GM12878 (cell line): ENCODE measurements around the gene USP34. TPM values are rescaled to one million over a fixed set of nuclear protein-coding genes. Genes with fewer than 3 reads are reported as not detected.

Source experiments
- ATAC-seq: fragments of 200-7000 bp; cut with Tn5 transposase; 3 replicates; pipeline ENCODE4 v1.9.1; 2020; ENCODE audit warnings: mild to moderate bottlenecking, moderate library complexity
- BruUV-seq: library from RNA; stranded (reverse); fragments of 400-500 nt; replicated peaks from 2 replicates; lab custom pipeline; 2021; lab: Mats Ljungman, UMichigan
- CTCF ChIA-PET: fragments of 300-600 bp; sonication (Branson Sonifier 250); formaldehyde crosslinking; extraction: SDS; loops from one replicate; lab custom pipeline; 2021; ENCODE audit warnings: inconsistent platforms; lab: Yijun Ruan, JAX
- POLR2A ChIA-PET: fragments of 350-600 bp; formaldehyde crosslinking; extraction: SDS; loops from one replicate; lab custom pipeline; 2021; ENCODE audit warnings: inconsistent platforms; lab: Charles Lee
- RAD21 ChIA-PET: fragments of 300-600 bp; sonication (Branson Sonifier 250); formaldehyde crosslinking; loops from one replicate; lab custom pipeline; 2023; ENCODE audit warnings: antibody characterized with exemption; ENCODE audit not compliant: unreplicated experiment; lab: Charles Lee
- SMC1A ChIA-PET: fragments of 300-600 bp; sonication (Branson Sonifier 250); formaldehyde crosslinking; loops from one replicate; lab custom pipeline; 2023; ENCODE audit not compliant: unreplicated experiment, uncharacterized antibody; lab: Charles Lee
- DNase-seq: peaks from one replicate; pipeline ENCODE4 v3.0.0-alpha.2; 2011; ENCODE audit warnings: low read depth, low spot score
- FAIRE-seq: peaks from 3 replicates; lab custom pipeline; 2011; peaks lifted over from hg19 to GRCh38; lab: Jason Lieb, UNC
- H2AFZ ChIP-seq: 2 replicates; pipeline ENCODE4 v1.6.0; 2011; ENCODE audit warnings: low read depth, low read length, control low read depth; ENCODE audit not compliant: control insufficient read depth
- H3K27ac ChIP-seq: 2 replicates; pipeline ENCODE4 v1.5.1; 2011; ENCODE audit warnings: control low read depth; ENCODE audit not compliant: control insufficient read depth, insufficient read depth
- H3K27me3 ChIP-seq, 2 experiments: replicated peaks in 1 of 2; 2 replicates each; pipeline versions ENCODE4 v1.6.0 to v1.6.1; 2011; ENCODE audit warnings: low read length in 1 of 2; ENCODE audit not compliant: control insufficient read depth in 2 of 2, insufficient read depth in 2 of 2
- H3K36me3 ChIP-seq, 2 experiments: 2 replicates each; pipeline ENCODE4 v1.5.1; 2011; ENCODE audit warnings: low read length in 1 of 2; ENCODE audit not compliant: control insufficient read depth in 2 of 2, insufficient read depth in 2 of 2
- H3K4me1 ChIP-seq: 2 replicates; pipeline ENCODE4 v1.6.1; 2011; ENCODE audit warnings: mild to moderate bottlenecking, low read length, moderate library complexity, mixed read lengths; ENCODE audit not compliant: control insufficient read depth, insufficient read depth
- H3K4me2 ChIP-seq: 2 replicates; pipeline ENCODE4 v1.6.0; 2011; ENCODE audit warnings: control low read depth; ENCODE audit not compliant: control insufficient read depth, insufficient read depth
- H3K4me3 ChIP-seq: fragments of 200-600 bp; sonication (generic); 2 replicates; pipeline ENCODE4 v1.5.1; 2016
- H3K79me2 ChIP-seq: 2 replicates; pipeline ENCODE4 v1.6.0; 2011; ENCODE audit warnings: low read length; ENCODE audit not compliant: control insufficient read depth, insufficient read depth
- H3K9ac ChIP-seq: 2 replicates; pipeline ENCODE4 v1.8.0; 2011; ENCODE audit warnings: low read length, control low read depth, mixed read lengths; ENCODE audit not compliant: control insufficient read depth, insufficient read depth
- H3K9me3 ChIP-seq: replicated peaks from 3 replicates; pipeline ENCODE4 v1.5.1; 2011; ENCODE audit warnings: mild to moderate bottlenecking, low read length; ENCODE audit not compliant: control insufficient read depth, insufficient read depth
- H4K20me1 ChIP-seq: 2 replicates; pipeline ENCODE4 v1.6.0; 2011; ENCODE audit not compliant: control insufficient read depth, insufficient read depth
- MTA2 ChIP-seq: fragments of 450-650 bp; IDR thresholded peaks from 2 replicates; pipeline ENCODE4 v1.6.1; 2016; ENCODE audit warnings: low read depth, mild to moderate bottlenecking, moderate library complexity
- MYB ChIP-seq: fragments of 150-350 bp; IDR thresholded peaks from 2 replicates; pipeline ENCODE4 v1.6.1; 2014; ENCODE audit warnings: mild to moderate bottlenecking, low read depth, low read length, borderline replicate concordance
- POLR2AphosphoS5 ChIP-seq: IDR thresholded peaks from 2 replicates; pipeline ENCODE4 v1.6.1; 2011; ENCODE audit warnings: mild to moderate bottlenecking, low read length, inconsistent platforms
- SPI1 ChIP-seq: IDR thresholded peaks from 2 replicates; pipeline ENCODE4 v1.6.1; 2011; ENCODE audit warnings: low read depth, mild to moderate bottlenecking, low read length, moderate library complexity, borderline replicate concordance; ENCODE audit not compliant: insufficient read depth
- SUPT20H ChIP-seq: IDR thresholded peaks from 2 replicates; pipeline ENCODE4 v1.6.1; 2011; ENCODE audit warnings: low read depth, mild to moderate bottlenecking, low read length, moderate library complexity, borderline replicate concordance; ENCODE audit not compliant: control insufficient read depth
- USF2 ChIP-seq: IDR thresholded peaks from 2 replicates; pipeline ENCODE4 v1.6.1; 2011; ENCODE audit warnings: low read depth, low read length, improper control_type of control experiment, borderline replicate concordance
- WGBS: methylation state at CpG from one replicate; pipeline ENCODE4 v1.1.6; 2016; ENCODE audit warnings: low lambda C conversion rate; ENCODE audit not compliant: insufficient replicate concordance, insufficient coverage; ENCODE audit errors: missing lambda C conversion rate; 5-methylcytosine and 5-hydroxymethylcytosine counted together
- in situ Hi-C: fragments of 300-500 bp; cut with MboI; formaldehyde crosslinking; loops from 9 replicates; pipeline ENCODE4 v1.14.3; 2018; ENCODE audit warnings: mixed read lengths
- intact Hi-C: fragments of 100-400 bp; cut with micrococcal nuclease; formaldehyde crosslinking; loops from one replicate; pipeline ENCODE4 v1.14.2; 2022; ENCODE audit not compliant: unreplicated experiment
- polyA plus RNA-seq, 11 experiments: library from polyadenylated mRNA; depleted of rRNA in 4 of 11; unstranded in 6 of 11; stranded (reverse) in 5 of 11; fragments of >200 nt; fragmentation: Nextera tagmentation in 4 of 11; fragmentation: Illumina TruSeq in 1 of 11; extraction: Ambion mirVana in 4 of 11; extraction: Trizol in 1 of 11; gene quantifications; 1 replicate in 1 of 11; 2 replicates in 10 of 11; pipeline versions ENCODE4 v1.2.1 to v1.2.3, GENCODE V29; 2011 to 2016; ENCODE audit warnings: inconsistent platforms in 2 of 11, missing spikeins in 2 of 11, low read depth in 1 of 11
- total RNA-seq, 4 experiments: library from RNA; depleted of rRNA in 3 of 4; stranded (reverse); fragments of >200 nt in 3 of 4; fragmentation: Illumina TruSeq in 1 of 4; extraction: Trizol in 1 of 4; gene quantifications; 2 replicates each; pipeline versions ENCODE4 v1.2.1 to v1.2.3, GENCODE V29; 2013 to 2021

USP34 gene
- total and polyA plus RNA-seq, 10 of the 15 experiments (the other 5 are each of a cell fraction or from before 2014, with no cell fraction given), result 26.2 to 106 (median 62.1) TPM

- peaks cover 9 to 40% of the 10 kb centered on the region in 2 experiments for H3K36me3 ChIP-seq
- in situ Hi-C loops (no loop called here), intact Hi-C loops (loop anchor here (10.0 kb wide), 1 partner anchor 376 kb away; no protein-coding TSS in a partner anchor)
- H3K27ac ChIP-seq, result no peak overlapping the region
- no peaks in the 10 kb centered on the region for H3K4me1 ChIP-seq
- WGBS, result 100% methylated on average over 2 of the region's 2 CpGs
- no peak overlapping the region for H3K9ac ChIP-seq
- no TSS peak for BruUV-seq
- H3K4me2 ChIP-seq, result no peak overlapping the region
- H3K9me3 ChIP-seq, result no peaks in the 10 kb centered on the region
- FAIRE-seq (no peak), DNase-seq (no peak), ATAC-seq (no peak)
- ChIA-PET CTCF (no interaction called here), RAD21 (no interaction called here), POLR2A (no interaction called here), SMC1A (no interaction called here)
- H3K27me3 ChIP-seq, result no peaks in the 10 kb centered on the region
- peak; percentile 73; the same call in 1 of the 2 replicates for TF ChIP-seq SPI1
- no peak for TF ChIP-seq MYB
- no peak for TF ChIP-seq MTA2
- peaks cover 3% of the 10 kb centered on the region; the same call in 1 of the 2 replicates for H3K79me2 ChIP-seq
- no peak overlapping the region for H3K4me3 ChIP-seq
- H4K20me1 ChIP-seq, result no peaks in the 10 kb centered on the region; the same call in 1 of the 2 replicates
- H2AFZ ChIP-seq, result no peak overlapping the region
Measured at GRCh38 chr2:61499060-61499459, 28.2 kb upstream of the USP34 start.

- Histone ChIP-seq H3K9me3 (no peaks in the 10 kb centered on the region), H3K27me3 (no peaks in the 10 kb centered on the region), H2AFZ (no peak overlapping the region), H3K36me3 (peaks cover 10 to 60% of the 10 kb centered on the region in 2 experiments), H3K4me1 (no peaks in the 10 kb centered on the region), H3K79me2 (peaks cover 4% of the 10 kb centered on the region), H3K4me3 (no peak overlapping the region), H4K20me1 (no peaks in the 10 kb centered on the region; the same call in 1 of the 2 replicates), H3K9ac (no peak overlapping the region), H3K27ac (no peak overlapping the region; the same call in 1 of the 2 replicates), H3K4me2 (no peak overlapping the region)
- BruUV-seq, result no TSS peak
- no peak for DNase-seq
- ChIA-PET CTCF (interaction anchor here (0.6 to 3.1 kb wide), 3 partner anchors 11 to 916 kb away, joined by 3 to 16 read pairs (median 3); no protein-coding TSS in a partner anchor), RAD21 (interaction anchor here (1.3 to 1.5 kb wide), 2 partner anchors 68 to 166 kb away, joined by 3 to 4 read pairs; no protein-coding TSS in a partner anchor), POLR2A (no interaction called here), SMC1A (interaction anchor here (1.0 to 2.6 kb wide), 5 partner anchors 12 to 163 kb away, joined by 4 to 9 read pairs (median 4); no protein-coding TSS in a partner anchor)
- TF ChIP-seq USF2, result no peak
- TF ChIP-seq POLR2AphosphoS5, result peak; percentile 57
- no peak for TF ChIP-seq SUPT20H
- no peak; the same call in 1 of the 3 replicates for ATAC-seq
- peak; percentile 31 for FAIRE-seq
- in situ Hi-C loops, result no loop called here
- intact Hi-C loops, result loop anchor here (10.0 kb wide), 1 partner anchor 381 kb away; no protein-coding TSS in a partner anchor
- 5% methylated on average over 2 of the region's 2 CpGs for WGBS
Measured at GRCh38 chr2:61493523-61493942, 22.6 kb upstream of the USP34 start.
